Mesendoderm (in vitro differentiated cells): ENCODE results near the gene ECEL1.
"Not testable (repeated sequence)": the region's sequence is repeated elsewhere in the genome, so short reads cannot be mapped to it uniquely, and the experiment has no call there.

Source experiments
- DNase-seq: peaks from one replicate; pipeline ENCODE4 v3.0.0; 2013
- H2AK5ac ChIP-seq: 2 replicates; pipeline ENCODE4 v1.6.1; 2013; ENCODE audit warnings: low read length, inconsistent platforms
- H2BK120ac ChIP-seq: 2 replicates; pipeline ENCODE4 v1.6.1; 2013; ENCODE audit warnings: low read depth, mild to moderate bottlenecking, low read length, moderate library complexity, mixed read lengths
- H2BK15ac ChIP-seq: replicated peaks from 2 replicates; pipeline ENCODE4 v1.6.1; 2013; ENCODE audit warnings: low read depth, mild to moderate bottlenecking, moderate library complexity
- H2BK5ac ChIP-seq: 2 replicates; pipeline ENCODE4 v1.6.1; 2013; ENCODE audit warnings: low read length, inconsistent platforms
- H3K18ac ChIP-seq: 2 replicates; pipeline ENCODE4 v1.6.1; 2013; ENCODE audit warnings: mild to moderate bottlenecking, low read length, mixed read lengths
- H3K23ac ChIP-seq: one replicate; pipeline ENCODE4 v1.6.1; 2013; ENCODE audit warnings: low read length
- H3K27ac ChIP-seq: 2 replicates; pipeline ENCODE4 v1.5.1; 2013; ENCODE audit warnings: low read depth, mild to moderate bottlenecking, inconsistent platforms, low read length, moderate library complexity
- H3K27me3 ChIP-seq: 2 replicates; pipeline ENCODE4 v1.6.1; 2013; ENCODE audit warnings: low read length, control low read depth, mild to moderate bottlenecking, inconsistent platforms; ENCODE audit not compliant: insufficient read depth, poor library complexity
- H3K36me3 ChIP-seq: 2 replicates; pipeline ENCODE4 v1.6.1; 2013; ENCODE audit warnings: low read length, inconsistent platforms; ENCODE audit not compliant: control insufficient read depth, insufficient read depth
- H3K4ac ChIP-seq: one replicate; pipeline ENCODE4 v1.6.1; 2013; ENCODE audit warnings: low read depth, mild to moderate bottlenecking, low read length, moderate library complexity
- H3K4me1 ChIP-seq: 2 replicates; pipeline ENCODE4 v1.6.1; 2013; ENCODE audit warnings: low read depth, low read length, inconsistent platforms; ENCODE audit not compliant: control insufficient read depth
- H3K4me2 ChIP-seq: 2 replicates; pipeline ENCODE4 v1.6.1; 2013; ENCODE audit warnings: low read length
- H3K4me3 ChIP-seq: 2 replicates; pipeline ENCODE4 v1.5.1; 2013; ENCODE audit warnings: mild to moderate bottlenecking, low read length
- H3K56ac ChIP-seq: one replicate; pipeline ENCODE4 v1.6.1; 2013; ENCODE audit warnings: low read length
- H3K79me1 ChIP-seq: 2 replicates; pipeline ENCODE4 v1.6.1; 2013; ENCODE audit warnings: low read length, inconsistent platforms
- H3K79me2 ChIP-seq: 2 replicates; pipeline ENCODE4 v1.6.1; 2013; ENCODE audit warnings: mild to moderate bottlenecking, low read length; ENCODE audit not compliant: control insufficient read depth, insufficient read depth
- H3K9ac ChIP-seq: 2 replicates; pipeline ENCODE4 v1.6.1; 2013; ENCODE audit warnings: low read length, inconsistent platforms
- H4K5ac ChIP-seq: one replicate; pipeline ENCODE4 v1.6.1; 2013; ENCODE audit warnings: low read length
- H4K8ac ChIP-seq: one replicate; pipeline ENCODE4 v1.6.1; 2013; ENCODE audit warnings: low read depth, mild to moderate bottlenecking, control low read depth, low read length, moderate library complexity
- WGBS: extraction: QIAGEN DNeasy Blood & Tissue Kit; methylation state at CpG from one replicate; pipeline ENCODE4 v1.1.7; 2013; ENCODE audit warnings: low lambda C conversion rate, missing lambda C conversion rate; ENCODE audit not compliant: insufficient coverage; ENCODE audit errors: extremely low coverage; 5-methylcytosine and 5-hydroxymethylcytosine counted together

Gene ECEL1

DNA sequence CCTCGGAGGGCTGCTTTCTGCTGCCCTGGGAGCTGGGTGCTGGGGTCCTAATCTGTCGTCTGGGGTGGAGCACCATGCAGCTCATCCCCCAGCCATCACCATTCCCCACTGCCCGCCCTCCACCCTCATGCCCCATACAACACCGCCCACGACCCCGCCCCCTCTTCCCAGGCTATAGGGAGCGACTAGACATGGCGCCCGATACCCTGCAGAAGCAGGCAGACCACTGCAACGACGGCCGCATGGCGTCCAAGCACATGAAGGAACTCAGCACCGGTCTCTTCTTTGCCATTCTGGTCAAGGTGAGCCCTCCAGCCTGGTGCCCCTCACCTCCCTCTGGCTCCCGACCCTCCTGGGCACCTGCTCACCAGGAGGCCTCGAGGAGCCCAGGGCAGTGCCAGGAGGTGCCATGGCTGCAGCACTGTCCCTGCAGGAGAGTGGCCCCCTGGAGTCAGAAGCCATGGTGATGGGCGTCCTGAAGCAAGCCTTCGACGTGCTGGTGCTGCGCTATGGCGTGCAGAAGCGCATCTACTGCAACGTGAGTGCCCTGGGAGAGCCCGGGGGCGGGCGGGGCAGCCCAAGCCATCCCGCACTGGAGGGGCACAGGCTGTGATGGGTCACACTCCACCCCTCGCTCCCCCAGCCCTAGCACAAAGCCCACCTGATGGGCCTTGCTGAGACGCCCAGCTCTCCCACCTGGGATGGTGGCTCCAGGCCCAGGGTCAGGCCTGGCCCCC, 42.3 kb downstream of the ECEL1 start:
- not testable (repeated sequence) for H3K79me2 ChIP-seq, H2BK120ac ChIP-seq, H2BK15ac ChIP-seq, H2AK5ac ChIP-seq, H4K8ac ChIP-seq, H4K5ac ChIP-seq, H2BK5ac ChIP-seq, H3K36me3 ChIP-seq, H3K4ac ChIP-seq, H3K18ac ChIP-seq, H3K9ac ChIP-seq, H3K4me3 ChIP-seq, H3K56ac ChIP-seq, H3K79me1 ChIP-seq, H3K27me3 ChIP-seq, H3K4me2 ChIP-seq, H3K23ac ChIP-seq, DNase-seq, H3K4me1 ChIP-seq, H3K27ac ChIP-seq
- no CpG with 5 or more reads among the region's 29 CpGs for WGBS

DNA sequence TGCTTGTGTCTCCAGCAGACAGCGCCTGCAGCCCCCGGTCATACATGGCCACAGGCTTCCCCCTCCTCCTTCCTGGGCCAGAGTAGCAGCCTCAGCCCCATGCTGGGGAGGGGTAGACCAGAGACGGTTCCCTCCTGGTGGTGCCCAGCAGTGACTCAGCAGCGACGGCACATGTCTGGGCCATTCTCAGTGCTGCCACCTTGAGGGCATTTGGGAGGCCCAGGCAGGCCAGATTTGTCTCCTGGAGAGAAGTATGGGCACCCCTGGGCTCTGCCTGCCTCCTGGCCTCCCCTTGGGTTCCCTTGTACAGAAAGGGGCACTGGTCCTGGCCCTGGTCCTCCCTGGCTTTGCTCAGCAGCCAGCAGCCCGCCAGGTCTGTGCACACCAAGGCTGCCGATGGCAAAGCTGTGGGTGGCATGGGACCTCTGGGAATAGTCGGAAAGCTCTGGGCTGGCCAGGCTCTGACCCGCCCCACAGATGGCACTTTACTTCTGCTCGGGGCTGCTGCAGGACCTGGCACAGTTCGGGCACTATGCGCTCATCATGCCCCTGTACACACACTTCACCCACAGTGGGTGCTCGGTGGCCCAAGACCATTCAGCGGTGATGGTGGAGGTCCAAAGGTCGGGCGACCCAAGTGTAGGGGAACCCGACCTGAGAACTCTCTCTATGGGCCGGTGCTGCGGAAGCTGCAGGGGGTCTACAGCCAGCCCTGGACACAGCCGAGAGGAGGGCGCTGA, 43.1 kb downstream of the ECEL1 start:
- Histone ChIP-seq H3K4me1 (no peaks in the 10 kb centered on the region), H2AK5ac (no peak overlapping the region), H3K56ac (peak overlapping the region; percentile 80), H3K4ac (no peak overlapping the region), H4K5ac (no peak overlapping the region), H2BK5ac (peak overlapping the region; percentile 73), H3K36me3 (no peaks in the 10 kb centered on the region), H3K27me3 (no peaks in the 10 kb centered on the region), H3K27ac (no peak overlapping the region), H3K4me3 (no peak overlapping the region), H2BK120ac (no peak overlapping the region), H3K79me1 (no peaks in the 10 kb centered on the region), H4K8ac (no peak overlapping the region), H2BK15ac (no peak overlapping the region), H3K18ac (no peak overlapping the region), H3K79me2 (no peaks in the 10 kb centered on the region), H3K9ac (no peak overlapping the region), H3K4me2 (no peak overlapping the region), H3K23ac (no peak overlapping the region)
- WGBS, result no CpG with 5 or more reads among the region's 21 CpGs
- peak; percentile 85 for DNase-seq

DNA sequence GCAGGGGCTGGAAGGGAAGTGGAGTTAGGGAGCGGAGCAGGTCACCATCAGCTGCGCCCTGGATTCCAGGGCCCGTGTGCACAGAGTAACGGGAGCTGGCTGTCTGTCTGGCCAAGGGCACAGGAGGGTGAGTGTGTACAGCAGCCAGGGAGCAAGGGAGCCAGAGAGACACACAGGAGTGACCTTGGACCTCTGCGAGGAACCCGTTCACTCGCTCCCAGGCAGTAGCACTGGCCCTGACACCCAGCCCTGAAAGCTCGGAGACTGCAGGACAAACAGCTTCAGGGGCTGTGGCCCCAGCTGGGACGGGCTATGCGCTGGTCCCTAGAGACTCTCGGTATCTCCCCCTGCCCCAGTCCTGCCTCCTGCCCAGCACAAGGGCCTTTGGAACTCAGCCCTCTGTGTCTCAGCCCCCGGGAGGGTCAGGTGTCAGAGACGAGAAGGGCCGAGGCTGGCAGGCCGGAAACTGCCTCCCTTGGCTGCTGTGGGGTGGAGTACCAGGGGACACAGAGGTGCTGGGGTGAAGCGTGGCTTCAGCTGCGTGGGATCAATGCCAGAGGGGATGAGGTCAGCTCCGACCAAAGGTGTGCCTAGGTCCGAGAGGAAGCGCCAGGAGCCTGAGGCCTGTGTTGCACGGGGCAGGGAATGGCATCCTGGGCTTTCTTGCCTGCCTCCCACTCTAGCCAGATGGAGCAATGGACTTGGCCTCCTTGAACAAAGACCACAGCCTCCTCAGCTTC, 43.8 kb downstream of the ECEL1 start:
- not testable (repeated sequence) for H3K79me2 ChIP-seq, H4K8ac ChIP-seq, H3K18ac ChIP-seq, H3K4me2 ChIP-seq, H3K4ac ChIP-seq, H2AK5ac ChIP-seq, H3K4me1 ChIP-seq, H2BK120ac ChIP-seq, H2BK15ac ChIP-seq, H4K5ac ChIP-seq, DNase-seq, H3K4me3 ChIP-seq, H3K36me3 ChIP-seq, H3K9ac ChIP-seq, H3K27ac ChIP-seq, H3K27me3 ChIP-seq, H3K79me1 ChIP-seq
- Histone ChIP-seq H3K23ac (peak overlapping the region; percentile 66), H3K56ac (peak overlapping the region; percentile 80), H2BK5ac (peak overlapping the region; percentile 73)
- WGBS, result no CpG with 5 or more reads among the region's 21 CpGs

DNA sequence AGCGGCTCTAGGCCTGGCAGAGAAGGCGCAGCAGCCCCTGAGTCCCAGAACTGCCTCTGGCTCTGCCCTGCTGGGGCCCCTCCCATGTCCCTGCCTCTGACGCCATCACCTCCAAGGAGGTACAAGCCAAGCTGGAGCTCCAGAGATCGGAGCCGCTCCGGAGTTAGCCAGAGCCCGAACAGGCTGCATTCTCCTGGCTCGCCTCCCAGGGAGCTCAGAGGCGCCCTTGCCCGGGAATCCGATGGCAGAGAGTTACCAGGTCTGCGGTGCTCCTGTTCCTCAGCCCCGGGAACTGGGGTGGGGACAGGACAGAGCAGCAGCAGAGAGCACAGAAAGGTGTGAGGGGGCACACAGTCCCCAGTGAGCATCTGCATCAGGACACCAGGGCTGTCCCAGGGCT, 44.6 kb downstream of the ECEL1 start:
- H4K5ac ChIP-seq, H3K27ac ChIP-seq, H3K36me3 ChIP-seq, H3K4ac ChIP-seq, H4K8ac ChIP-seq, H3K56ac ChIP-seq, H3K4me3 ChIP-seq, H3K79me2 ChIP-seq, H3K9ac ChIP-seq, H3K4me2 ChIP-seq, H3K27me3 ChIP-seq, H3K18ac ChIP-seq, H2BK15ac ChIP-seq, H3K4me1 ChIP-seq, H3K23ac ChIP-seq, H2BK120ac ChIP-seq, H3K79me1 ChIP-seq, DNase-seq, H2AK5ac ChIP-seq, H2BK5ac ChIP-seq: not testable (repeated sequence)
- WGBS, result no CpG with 5 or more reads among the region's 13 CpGs

DNA sequence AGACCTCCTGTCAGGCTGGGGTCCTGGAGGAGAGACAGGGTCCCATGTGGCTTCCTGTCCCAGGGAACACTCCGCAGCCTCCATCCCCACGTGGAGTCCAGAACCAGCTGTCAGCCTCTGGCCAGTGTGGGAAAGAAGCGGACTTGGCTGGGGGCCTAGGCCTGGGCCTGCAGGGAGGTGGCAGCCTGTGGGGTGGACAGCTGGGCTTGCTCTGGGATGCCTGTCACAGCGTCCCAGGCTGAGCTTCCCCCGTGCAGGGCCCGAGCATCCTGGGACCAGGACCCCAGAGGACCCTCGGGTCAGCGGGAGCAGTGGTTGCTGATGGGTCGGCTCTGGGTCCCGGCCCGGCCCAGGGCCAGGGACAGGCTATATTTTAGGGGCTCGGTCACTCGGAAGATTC, 45.2 kb downstream of the ECEL1 start:
- H3K4me1 ChIP-seq, H2BK120ac ChIP-seq, H3K79me2 ChIP-seq, H3K9ac ChIP-seq, H3K4ac ChIP-seq, H4K8ac ChIP-seq, H3K36me3 ChIP-seq, H3K27me3 ChIP-seq, H2BK15ac ChIP-seq, H2AK5ac ChIP-seq, H3K23ac ChIP-seq, H2BK5ac ChIP-seq, H3K4me3 ChIP-seq, H3K27ac ChIP-seq, H3K18ac ChIP-seq, H3K79me1 ChIP-seq, H3K56ac ChIP-seq, H3K4me2 ChIP-seq, H4K5ac ChIP-seq, DNase-seq: not testable (repeated sequence)
- WGBS, result no CpG with 5 or more reads among the region's 13 CpGs
